ENCODE data around the gene TCEAL6.
"Not testable (repeated sequence)": the region's sequence is repeated elsewhere in the genome, so short reads cannot be mapped to it uniquely, and the experiment has no call there.

DNA sequence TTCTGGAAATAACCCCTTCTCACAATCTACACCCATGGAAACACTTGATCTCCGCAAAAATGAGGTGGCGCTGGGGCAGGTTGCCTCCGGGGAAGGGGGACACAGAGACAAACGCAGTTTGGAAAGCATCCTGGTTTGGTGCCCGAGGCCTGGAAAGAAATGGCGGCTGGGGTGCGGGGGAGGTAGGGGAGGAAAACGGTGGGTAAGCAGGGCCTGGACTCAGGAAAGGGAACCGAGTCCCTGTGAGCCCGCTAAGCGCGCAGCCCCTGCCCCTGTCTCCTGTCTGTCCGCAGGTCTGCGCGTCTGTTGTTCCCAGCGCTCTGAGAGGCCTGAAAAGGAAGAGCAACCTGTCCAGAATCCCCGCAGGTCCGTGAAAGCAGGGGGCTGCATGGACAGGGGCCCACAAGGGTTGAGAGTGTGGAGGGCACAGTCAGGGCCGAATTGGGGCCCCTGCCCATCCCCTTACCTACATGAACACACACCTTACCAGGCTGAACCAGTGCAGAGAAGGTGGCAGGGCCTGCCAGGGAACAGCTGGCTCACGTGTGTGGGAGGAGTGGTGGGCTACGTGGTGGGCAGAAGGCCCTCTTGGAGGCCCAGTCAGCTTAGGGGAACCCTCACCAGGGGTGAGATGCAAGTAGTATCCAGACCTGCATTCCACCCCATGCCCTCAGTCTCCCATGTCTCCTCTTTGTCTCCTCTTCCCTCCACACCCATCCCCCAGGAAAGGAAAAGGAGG lies 16.0 kb downstream of the TCEAL6 start:
- not testable (repeated sequence) for TF ChIP-seq EZH2, CTCF (IDR thresholded peaks at IDR 0.05)

Measured in neural progenitor cell (in vitro differentiated cells).